Stomach (tissue), 4 donors: ENCODE data around the gene TESK2.

ENCODE experiments used
- EP300 ChIP-seq: sonication (generic); formaldehyde crosslinking; IDR thresholded peaks from one replicate; pipeline ENCODE4 v1.6.1; 2017; ENCODE audit warnings: antibody characterized with exemption
- POLR2A ChIP-seq, 4 donors: fragments of 450-650 bp; IDR thresholded peaks; one replicate each; pipeline ENCODE4 v1.6.1; 2016; ENCODE audit warnings: antibody characterized with exemption in 4 of 4, control low read depth in 2 of 4, mild to moderate bottlenecking in 1 of 4, moderate library complexity in 1 of 4
- POLR2AphosphoS5 ChIP-seq, 3 donors: sonication (generic); formaldehyde crosslinking; IDR thresholded peaks; one replicate each; pipeline ENCODE4 v1.6.1; 2016; ENCODE audit warnings: antibody characterized with exemption in 3 of 3
- TF ChIP-seq, protein P1 (sequence below), 7 experiments: fragments of 450-650 bp in 4 of 7; fragments of 200-600 bp in 3 of 7; sonication (generic) in 3 of 7; IDR thresholded peaks; one replicate each; pipeline ENCODE4 v1.5.1; 2016 to 2019; ENCODE audit warnings: antibody characterized with exemption in 7 of 7, control low read depth in 2 of 7, mild to moderate bottlenecking in 1 of 7

DNA sequence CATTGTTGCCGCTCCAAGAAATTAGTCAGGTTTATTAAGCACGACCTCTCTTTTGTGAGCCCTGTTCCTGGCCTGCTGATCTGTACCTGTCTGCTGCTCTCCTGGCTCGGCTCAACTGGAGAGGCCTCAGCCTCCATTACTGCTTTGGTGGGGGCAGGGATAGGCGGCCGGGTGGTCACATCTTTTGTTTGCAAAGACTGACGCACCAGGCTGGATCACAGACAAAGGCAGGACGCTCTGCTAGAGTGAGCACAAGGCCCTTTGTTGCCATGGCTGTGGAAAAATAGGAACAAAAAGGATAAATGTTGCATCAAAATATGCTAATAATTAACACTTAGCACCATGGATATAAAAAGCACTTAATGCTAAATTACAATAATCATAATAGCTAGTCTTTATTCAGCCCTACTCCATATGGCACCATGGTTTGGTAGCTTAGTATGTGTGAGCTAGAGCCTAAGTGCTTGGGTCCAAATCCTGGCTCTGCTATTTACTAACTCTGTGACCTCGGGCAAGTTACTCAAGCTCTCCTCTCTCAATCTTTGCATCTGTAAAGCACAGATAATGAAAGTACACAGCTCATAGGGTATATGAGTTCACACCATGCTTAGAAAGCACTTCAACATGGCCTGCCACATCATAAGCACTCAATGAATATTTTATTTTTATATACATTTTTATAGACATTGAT, 193.2 kb downstream of the TESK2 start:
- TF ChIP-seq, protein P1, sequence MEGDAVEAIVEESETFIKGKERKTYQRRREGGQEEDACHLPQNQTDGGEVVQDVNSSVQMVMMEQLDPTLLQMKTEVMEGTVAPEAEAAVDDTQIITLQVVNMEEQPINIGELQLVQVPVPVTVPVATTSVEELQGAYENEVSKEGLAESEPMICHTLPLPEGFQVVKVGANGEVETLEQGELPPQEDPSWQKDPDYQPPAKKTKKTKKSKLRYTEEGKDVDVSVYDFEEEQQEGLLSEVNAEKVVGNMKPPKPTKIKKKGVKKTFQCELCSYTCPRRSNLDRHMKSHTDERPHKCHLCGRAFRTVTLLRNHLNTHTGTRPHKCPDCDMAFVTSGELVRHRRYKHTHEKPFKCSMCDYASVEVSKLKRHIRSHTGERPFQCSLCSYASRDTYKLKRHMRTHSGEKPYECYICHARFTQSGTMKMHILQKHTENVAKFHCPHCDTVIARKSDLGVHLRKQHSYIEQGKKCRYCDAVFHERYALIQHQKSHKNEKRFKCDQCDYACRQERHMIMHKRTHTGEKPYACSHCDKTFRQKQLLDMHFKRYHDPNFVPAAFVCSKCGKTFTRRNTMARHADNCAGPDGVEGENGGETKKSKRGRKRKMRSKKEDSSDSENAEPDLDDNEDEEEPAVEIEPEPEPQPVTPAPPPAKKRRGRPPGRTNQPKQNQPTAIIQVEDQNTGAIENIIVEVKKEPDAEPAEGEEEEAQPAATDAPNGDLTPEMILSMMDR (IDR thresholded peaks at IDR 0.05), result no peak
- TF ChIP-seq POLR2AphosphoS5 (IDR thresholded peaks at IDR 0.05) (no peak), POLR2A (IDR thresholded peaks at IDR 0.05) (no peak), EP300 (no peak)
